ENCODE measurements around the gene NFE2L1.

DNA sequence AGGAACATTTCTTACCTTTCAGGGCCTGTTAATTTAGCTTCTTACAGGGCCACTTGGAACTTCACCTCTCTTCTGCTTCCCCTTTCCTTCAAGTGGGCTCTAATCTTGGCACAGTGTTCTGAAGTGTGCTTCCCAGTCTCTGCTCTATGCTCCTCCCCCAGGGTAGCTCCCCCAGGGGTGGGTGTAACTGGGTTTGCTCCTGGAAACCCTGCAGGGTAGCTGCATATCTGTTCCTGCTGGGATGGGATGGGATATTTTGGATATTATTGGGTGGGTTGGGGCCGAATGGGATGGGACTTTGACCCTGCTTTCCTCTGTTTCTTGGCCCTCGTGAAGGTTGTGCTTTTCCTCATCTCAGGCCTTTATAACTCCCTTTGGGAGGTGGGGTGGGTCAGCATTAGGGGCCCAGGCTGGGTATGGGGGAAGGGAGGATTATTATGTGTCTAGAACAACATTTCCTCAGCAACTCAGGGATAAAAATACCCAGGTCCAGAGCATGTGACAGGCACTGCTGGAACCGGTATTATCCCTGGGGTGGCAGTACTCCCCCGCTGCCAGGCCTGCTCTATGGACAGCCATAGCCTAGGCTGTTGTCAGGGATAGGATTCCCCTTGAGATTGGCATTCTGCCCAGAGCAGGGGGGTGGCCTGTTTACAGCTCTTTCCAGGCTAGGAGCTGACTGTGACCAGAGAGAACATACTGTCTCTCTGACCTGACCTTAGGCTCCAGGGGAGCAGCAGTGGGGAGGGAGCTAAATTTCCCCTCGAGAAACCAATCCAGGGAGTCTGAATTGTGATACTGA is 5.0 kb downstream of the NFE2L1 start:
- TF ChIP-seq GATA2 (IDR thresholded peaks at IDR 0.05; ENCODE audit: low read depth, low read length) (no peak), GATA3 (IDR thresholded peaks at IDR 0.05; ENCODE audit: low read depth, low read length) (no peak)
